Adrenal gland (tissue), 5 donors: Measurements from ENCODE around the gene NMT1.

ENCODE experiments used
- POLR2A ChIP-seq, 2 donors: fragments of 450-650 bp; IDR thresholded peaks; one replicate each; pipeline ENCODE4 v1.6.1; 2017; ENCODE audit warnings: antibody characterized with exemption in 2 of 2, mild to moderate bottlenecking in 2 of 2, moderate library complexity in 1 of 2
- TF ChIP-seq, protein P1 (sequence below), 6 experiments: fragments of 450-650 bp in 4 of 6; fragments of 200-600 bp in 2 of 6; sonication (generic) in 1 of 6; IDR thresholded peaks; 1 replicate in 5 of 6; 2 replicates in 1 of 6; pipeline versions ENCODE4 v1.5.1 to v1.8.0; 2016 to 2021; ENCODE audit warnings: antibody characterized with exemption in 6 of 6, mild to moderate bottlenecking in 2 of 6, moderate library complexity in 1 of 6
- donor health status: DM: no; HTN: no; CAD: no.

DNA sequence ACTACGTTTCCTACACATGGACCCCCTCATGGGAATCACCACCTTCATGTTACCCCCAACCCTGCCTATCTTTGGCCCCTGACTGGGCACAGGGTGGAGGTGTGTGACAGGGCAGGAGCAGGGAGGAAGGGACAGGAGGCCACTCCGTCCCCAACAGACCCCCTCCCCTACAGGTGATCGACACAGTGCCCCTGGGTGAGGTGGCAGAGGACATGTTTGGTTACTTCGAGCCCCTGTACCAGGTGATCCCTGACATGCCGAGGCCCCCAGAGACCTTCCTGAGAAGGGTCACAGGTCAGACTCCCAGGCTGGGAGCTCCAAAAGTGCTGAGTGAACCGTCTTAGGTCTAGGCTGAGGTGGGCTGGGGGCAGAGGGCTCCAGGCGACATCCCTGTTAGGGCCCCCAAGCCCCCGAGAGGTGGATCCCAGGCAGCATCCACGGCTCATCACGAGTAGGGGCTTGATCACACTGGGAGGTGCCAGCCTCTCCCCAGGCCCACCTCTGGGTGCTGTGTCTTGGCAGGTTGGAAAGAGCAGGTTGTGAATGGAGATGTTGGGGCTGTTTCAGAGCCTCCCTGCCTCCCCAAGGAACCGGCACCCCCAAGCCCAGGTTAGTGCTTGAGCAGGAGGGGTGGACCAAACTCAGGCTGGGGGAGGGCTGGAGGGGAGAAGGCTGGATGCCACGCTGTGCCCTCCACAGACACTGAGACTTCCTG lies 75.9 kb downstream of the NMT1 start:
- TF ChIP-seq, protein P1, sequence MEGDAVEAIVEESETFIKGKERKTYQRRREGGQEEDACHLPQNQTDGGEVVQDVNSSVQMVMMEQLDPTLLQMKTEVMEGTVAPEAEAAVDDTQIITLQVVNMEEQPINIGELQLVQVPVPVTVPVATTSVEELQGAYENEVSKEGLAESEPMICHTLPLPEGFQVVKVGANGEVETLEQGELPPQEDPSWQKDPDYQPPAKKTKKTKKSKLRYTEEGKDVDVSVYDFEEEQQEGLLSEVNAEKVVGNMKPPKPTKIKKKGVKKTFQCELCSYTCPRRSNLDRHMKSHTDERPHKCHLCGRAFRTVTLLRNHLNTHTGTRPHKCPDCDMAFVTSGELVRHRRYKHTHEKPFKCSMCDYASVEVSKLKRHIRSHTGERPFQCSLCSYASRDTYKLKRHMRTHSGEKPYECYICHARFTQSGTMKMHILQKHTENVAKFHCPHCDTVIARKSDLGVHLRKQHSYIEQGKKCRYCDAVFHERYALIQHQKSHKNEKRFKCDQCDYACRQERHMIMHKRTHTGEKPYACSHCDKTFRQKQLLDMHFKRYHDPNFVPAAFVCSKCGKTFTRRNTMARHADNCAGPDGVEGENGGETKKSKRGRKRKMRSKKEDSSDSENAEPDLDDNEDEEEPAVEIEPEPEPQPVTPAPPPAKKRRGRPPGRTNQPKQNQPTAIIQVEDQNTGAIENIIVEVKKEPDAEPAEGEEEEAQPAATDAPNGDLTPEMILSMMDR (IDR thresholded peaks at IDR 0.05), result no peak
- no peak for TF ChIP-seq POLR2A (IDR thresholded peaks at IDR 0.05)
